ENCODE measurements around the gene GGT5.

The GGT5 gene

GRCh38 chr22:24170632-24171031, 74.2 kb downstream of the GGT5 start:
- no peak for TF ChIP-seq CTCF (IDR thresholded peaks at IDR 0.05; ENCODE audit: low read depth, low read length)
- DNase-seq (ENCODE audit: low read depth, low spot score): no peak
- in situ Hi-C loops (cut with HindIII; ENCODE audit: low sequenced_read_pairs): no loop called here
- no peak overlapping the region for H3K4me3 ChIP-seq (ENCODE audit: low read depth, low read length)

- H3K4me3 ChIP-seq (ENCODE audit: low read depth, low read length): no peak overlapping the region
- in situ Hi-C loops (cut with HindIII; ENCODE audit: low sequenced_read_pairs): no loop called here
- DNase-seq (ENCODE audit: low read depth, low spot score): no peak
- TF ChIP-seq CTCF (IDR thresholded peaks at IDR 0.05; ENCODE audit: low read depth, low read length): no peak
These were observed 74.7 kb downstream of the GGT5 start for GRCh38 chr22:24170188-24170587.

Measured in astrocyte of the spinal cord (primary cell).